GM21360 (cell line): ENCODE measurements around the gene POSTN.

Source experiments
- ATAC-seq: cut with Tn5 transposase; IDR thresholded peaks from one replicate; pipeline ENCODE4 v1.9.1; 2021; ENCODE audit warnings: mild to moderate bottlenecking, moderate library complexity; ENCODE audit not compliant: unreplicated experiment

POSTN gene

DNA sequence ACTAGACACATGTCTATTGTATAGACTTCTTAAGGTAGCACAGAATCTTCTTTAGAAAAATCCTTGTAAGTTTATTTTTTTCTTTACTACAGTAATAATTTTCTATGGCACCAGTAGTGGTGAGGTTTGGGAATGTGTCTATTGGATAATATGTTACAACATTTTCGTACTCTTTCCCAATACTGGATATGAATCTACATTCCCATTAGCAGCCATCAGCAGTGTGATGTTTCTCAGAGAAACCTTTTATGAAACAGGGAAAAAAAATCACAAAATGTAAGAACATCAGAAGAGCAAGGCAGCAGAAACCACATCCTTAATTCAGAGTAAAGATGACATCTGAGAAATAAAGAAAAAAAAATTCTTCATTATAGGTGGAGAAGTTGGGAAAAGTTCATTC, 83.3 kb downstream of the POSTN start:
- ATAC-seq = no peak
